ENCODE data around the gene ONECUT2.
A peak's percentile ranks its signal among the peaks of the same experiment; 100 is the strongest.

The ONECUT2 gene

DNA sequence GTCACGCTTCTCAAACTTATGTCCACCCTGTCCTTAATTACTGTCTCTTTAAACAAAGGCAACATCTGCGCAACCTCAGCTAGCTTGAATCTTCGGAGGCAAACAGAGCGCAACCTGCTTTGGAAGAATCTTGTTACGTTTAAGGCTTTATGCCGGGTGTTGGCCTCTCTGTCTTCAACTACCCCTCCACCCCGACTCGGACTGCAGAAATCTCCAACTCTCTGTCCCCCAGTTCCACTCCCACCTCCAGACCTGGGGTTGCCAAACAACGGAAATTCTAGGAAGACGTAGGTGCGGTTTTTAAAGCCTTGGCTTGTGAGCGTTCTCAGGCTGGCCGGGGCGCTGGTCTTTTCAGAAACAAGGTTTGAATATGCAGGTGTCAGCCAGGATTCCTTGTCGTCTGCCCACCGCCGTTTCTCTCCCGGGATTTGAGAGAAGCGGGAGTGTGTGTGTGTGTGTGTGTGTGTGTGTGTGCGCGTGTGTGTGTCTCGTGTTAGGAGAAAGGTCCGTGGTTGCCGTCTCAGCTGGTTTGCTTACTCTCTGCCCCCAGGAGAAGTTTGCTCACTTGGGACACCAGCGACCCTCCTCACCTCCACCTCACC is 1.1 kb upstream of the ONECUT2 start:
- no peak overlapping the region for H3K9ac ChIP-seq (ENCODE audit: low read length)
- peaks cover 87 to 92% of the 10 kb centered on the region in 2 experiments for H3K27me3 ChIP-seq (ENCODE audit: control insufficient read depth in 1 of 2, insufficient read depth in 1 of 2, low read length in 2 of 2)
- H2BK15ac ChIP-seq (ENCODE audit: low read depth, poor library complexity, severe bottlenecking): no peak overlapping the region
- H2AFZ ChIP-seq (ENCODE audit: low read depth, low read length): no peak overlapping the region
- no peaks in the 10 kb centered on the region for H3K79me1 ChIP-seq (replicated peaks; ENCODE audit: low read length, poor library complexity, severe bottlenecking)
- H2AK5ac ChIP-seq (ENCODE audit: low read length, severe bottlenecking): no peak overlapping the region
- no peak overlapping the region for H2BK5ac ChIP-seq (ENCODE audit: low read depth, low read length, poor library complexity, severe bottlenecking)
- H4K8ac ChIP-seq (ENCODE audit: low read length): no peak overlapping the region
- H3K4ac ChIP-seq (ENCODE audit: low read depth in 1 of 2, low read length in 2 of 2): no peak overlapping the region
- H4K91ac ChIP-seq (ENCODE audit: low read length): no peak overlapping the region
- peak overlapping the region; percentile 94 for H3K4me2 ChIP-seq (ENCODE audit: low read length, poor library complexity, severe bottlenecking)
- no peak overlapping the region for H2BK12ac ChIP-seq (ENCODE audit: low read length in 2 of 2)
- H3K14ac ChIP-seq (ENCODE audit: low read length in 2 of 2): no peak overlapping the region
- peak overlapping the region in 1 of 2 experiments; percentile 81 for H3K4me3 ChIP-seq (ENCODE audit: insufficient read depth in 1 of 2, low read depth in 1 of 2, low read length in 2 of 2)
- H3K27ac ChIP-seq (ENCODE audit: low read length, poor library complexity, severe bottlenecking): no peak overlapping the region
- 5% methylated on average over 19 of the region's 25 CpGs for WGBS
- peaks cover 0 to 4% of the 10 kb centered on the region in 2 experiments for H3K36me3 ChIP-seq (ENCODE audit: control insufficient read depth in 1 of 2, insufficient read depth in 2 of 2, low read depth in 1 of 2, low read length in 2 of 2)
- H3K4me1 ChIP-seq (ENCODE audit: control insufficient read depth, insufficient read depth, low read depth, low read length): peaks cover 38% of the 10 kb centered on the region
- DNase-seq: no peak
- no peaks in the 10 kb centered on the region for H3K9me3 ChIP-seq (ENCODE audit: control insufficient read depth, low read length)
- no peak overlapping the region for H3K18ac ChIP-seq (ENCODE audit: low read depth in 1 of 2, low read length in 2 of 2)
- no peak overlapping the region for H3K23ac ChIP-seq (ENCODE audit: low read length in 2 of 2)
- no peak overlapping the region for H2BK120ac ChIP-seq (ENCODE audit: low read depth, low read length)

GRCh38 chr18:57435846-57436190 is 644 bp downstream of the ONECUT2 start:
- H3K27me3 ChIP-seq (ENCODE audit: control insufficient read depth in 1 of 2, insufficient read depth in 1 of 2, low read length in 2 of 2): peaks cover 89 to 92% of the 10 kb centered on the region in 2 experiments
- H4K91ac ChIP-seq (ENCODE audit: low read length): no peak overlapping the region
- no peak for DNase-seq
- no peak overlapping the region for H2BK120ac ChIP-seq (ENCODE audit: low read depth, low read length)
- H3K9ac ChIP-seq (ENCODE audit: low read length): no peak overlapping the region
- H3K18ac ChIP-seq (ENCODE audit: low read depth in 1 of 2, low read length in 2 of 2): no peak overlapping the region
- no peak overlapping the region for H2BK5ac ChIP-seq (ENCODE audit: low read depth, low read length, poor library complexity, severe bottlenecking)
- H3K36me3 ChIP-seq (ENCODE audit: control insufficient read depth in 1 of 2, insufficient read depth in 2 of 2, low read depth in 1 of 2, low read length in 2 of 2): peaks cover 0 to 4% of the 10 kb centered on the region in 2 experiments
- no peak overlapping the region for H2AK5ac ChIP-seq (ENCODE audit: low read length, severe bottlenecking)
- H2BK12ac ChIP-seq (ENCODE audit: low read length in 2 of 2): no peak overlapping the region
- no peak overlapping the region for H3K23ac ChIP-seq (ENCODE audit: low read length in 2 of 2)
- no peaks in the 10 kb centered on the region for H3K79me1 ChIP-seq (replicated peaks; ENCODE audit: low read length, poor library complexity, severe bottlenecking)
- peak overlapping the region; percentile 54 for H3K4me2 ChIP-seq (ENCODE audit: low read length, poor library complexity, severe bottlenecking)
- H3K9me3 ChIP-seq (ENCODE audit: control insufficient read depth, low read length): no peaks in the 10 kb centered on the region
- no peak overlapping the region for H2AFZ ChIP-seq (ENCODE audit: low read depth, low read length)
- 2% methylated on average over 28 of the region's 44 CpGs for WGBS
- peaks cover 50% of the 10 kb centered on the region for H3K4me1 ChIP-seq (ENCODE audit: control insufficient read depth, insufficient read depth, low read depth, low read length)
- no peak overlapping the region for H4K8ac ChIP-seq (ENCODE audit: low read length)
- H3K14ac ChIP-seq (ENCODE audit: low read length in 2 of 2): no peak overlapping the region
- no peak overlapping the region for H3K27ac ChIP-seq (ENCODE audit: low read length, poor library complexity, severe bottlenecking)
- peak overlapping the region in 1 of 2 experiments; percentile 40 for H3K4me3 ChIP-seq (ENCODE audit: insufficient read depth in 1 of 2, low read depth in 1 of 2, low read length in 2 of 2)
- no peak overlapping the region for H2BK15ac ChIP-seq (ENCODE audit: low read depth, poor library complexity, severe bottlenecking)
- no peak overlapping the region for H3K4ac ChIP-seq (ENCODE audit: low read depth in 1 of 2, low read length in 2 of 2)

GRCh38 chr18:57436191-57436964 is 1.2 kb downstream of the ONECUT2 start:
- Histone ChIP-seq H2AFZ (ENCODE audit: low read depth, low read length) (no peak overlapping the region), H3K23ac (ENCODE audit: low read length in 2 of 2) (no peak overlapping the region), H3K27ac (ENCODE audit: low read length, poor library complexity, severe bottlenecking) (no peak overlapping the region), H3K4me2 (ENCODE audit: low read length, poor library complexity, severe bottlenecking) (peak overlapping the region; percentile 54), H3K36me3 (ENCODE audit: control insufficient read depth in 1 of 2, insufficient read depth in 2 of 2, low read depth in 1 of 2, low read length in 2 of 2) (peaks cover 0 to 5% of the 10 kb centered on the region in 2 experiments), H3K9ac (ENCODE audit: low read length) (no peak overlapping the region), H4K91ac (ENCODE audit: low read length) (no peak overlapping the region), H3K9me3 (ENCODE audit: control insufficient read depth, low read length) (no peaks in the 10 kb centered on the region), H3K14ac (ENCODE audit: low read length in 2 of 2) (no peak overlapping the region), H2BK120ac (ENCODE audit: low read depth, low read length) (no peak overlapping the region), H2AK5ac (ENCODE audit: low read length, severe bottlenecking) (no peak overlapping the region), H3K18ac (ENCODE audit: low read depth in 1 of 2, low read length in 2 of 2) (no peak overlapping the region), H2BK15ac (ENCODE audit: low read depth, poor library complexity, severe bottlenecking) (no peak overlapping the region), H3K4ac (ENCODE audit: low read depth in 1 of 2, low read length in 2 of 2) (no peak overlapping the region), H3K27me3 (ENCODE audit: control insufficient read depth in 1 of 2, insufficient read depth in 1 of 2, low read length in 2 of 2) (peaks cover 89 to 91% of the 10 kb centered on the region in 2 experiments), H3K4me1 (ENCODE audit: control insufficient read depth, insufficient read depth, low read depth, low read length) (peaks cover 54% of the 10 kb centered on the region), H3K4me3 (ENCODE audit: insufficient read depth in 1 of 2, low read depth in 1 of 2, low read length in 2 of 2) (peak overlapping the region in 1 of 2 experiments; percentile 40), H3K79me1 (replicated peaks; ENCODE audit: low read length, poor library complexity, severe bottlenecking) (no peaks in the 10 kb centered on the region), H2BK5ac (ENCODE audit: low read depth, low read length, poor library complexity, severe bottlenecking) (no peak overlapping the region), H4K8ac (ENCODE audit: low read length) (no peak overlapping the region), H2BK12ac (ENCODE audit: low read length in 2 of 2) (no peak overlapping the region)
- 5% methylated on average over 62 of the region's 62 CpGs for WGBS
- no peak for DNase-seq

DNA sequence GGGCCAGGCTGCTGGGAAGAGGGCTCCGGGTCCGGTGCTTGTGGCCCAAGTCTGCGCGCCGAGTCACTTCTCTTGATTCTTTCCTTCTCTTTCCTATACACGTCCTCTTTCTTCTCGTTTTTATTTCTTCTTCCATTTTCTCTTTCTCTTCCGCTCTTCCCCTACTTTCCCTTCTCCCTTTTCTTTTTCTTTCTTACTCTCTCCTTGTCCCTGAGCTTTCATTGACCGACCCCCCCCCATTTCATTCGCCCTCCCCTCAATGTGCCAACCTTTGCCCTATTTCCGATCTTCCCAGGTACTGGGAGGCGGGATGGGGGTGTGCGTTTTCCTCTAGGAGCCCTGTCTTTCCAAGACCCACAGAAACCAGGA is 1.8 kb downstream of the ONECUT2 start:
- 16% methylated on average over 13 of the region's 13 CpGs for WGBS
- H3K23ac ChIP-seq (ENCODE audit: low read length in 2 of 2): no peak overlapping the region
- H2BK15ac ChIP-seq (ENCODE audit: low read depth, poor library complexity, severe bottlenecking): no peak overlapping the region
- peaks cover 0 to 6% of the 10 kb centered on the region in 2 experiments for H3K36me3 ChIP-seq (ENCODE audit: control insufficient read depth in 1 of 2, insufficient read depth in 2 of 2, low read depth in 1 of 2, low read length in 2 of 2)
- no peak overlapping the region for H2BK120ac ChIP-seq (ENCODE audit: low read depth, low read length)
- no peak overlapping the region for H2AK5ac ChIP-seq (ENCODE audit: low read length, severe bottlenecking)
- H2BK5ac ChIP-seq (ENCODE audit: low read depth, low read length, poor library complexity, severe bottlenecking): no peak overlapping the region
- no peaks in the 10 kb centered on the region for H3K79me1 ChIP-seq (replicated peaks; ENCODE audit: low read length, poor library complexity, severe bottlenecking)
- DNase-seq: no peak
- H3K4me1 ChIP-seq (ENCODE audit: control insufficient read depth, insufficient read depth, low read depth, low read length): peaks cover 59% of the 10 kb centered on the region
- H3K4ac ChIP-seq (ENCODE audit: low read depth in 1 of 2, low read length in 2 of 2): no peak overlapping the region
- no peak overlapping the region for H4K91ac ChIP-seq (ENCODE audit: low read length)
- no peak overlapping the region for H3K9ac ChIP-seq (ENCODE audit: low read length)
- H3K14ac ChIP-seq (ENCODE audit: low read length in 2 of 2): no peak overlapping the region
- peak overlapping the region; percentile 74 for H3K4me2 ChIP-seq (ENCODE audit: low read length, poor library complexity, severe bottlenecking)
- peaks cover 89 to 91% of the 10 kb centered on the region in 2 experiments for H3K27me3 ChIP-seq (ENCODE audit: control insufficient read depth in 1 of 2, insufficient read depth in 1 of 2, low read length in 2 of 2)
- no peak overlapping the region for H3K18ac ChIP-seq (ENCODE audit: low read depth in 1 of 2, low read length in 2 of 2)
- no peaks in the 10 kb centered on the region for H3K9me3 ChIP-seq (ENCODE audit: control insufficient read depth, low read length)
- H2AFZ ChIP-seq (ENCODE audit: low read depth, low read length): no peak overlapping the region
- H2BK12ac ChIP-seq (ENCODE audit: low read length in 2 of 2): no peak overlapping the region
- H3K4me3 ChIP-seq (ENCODE audit: insufficient read depth in 1 of 2, low read depth in 1 of 2, low read length in 2 of 2): no peak overlapping the region
- H4K8ac ChIP-seq (ENCODE audit: low read length): no peak overlapping the region
- H3K27ac ChIP-seq (ENCODE audit: low read length, poor library complexity, severe bottlenecking): no peak overlapping the region

Data from mesenchymal stem cell (in vitro differentiated cells and primary cell).